NCI-H1417 (cell line): ENCODE results near the gene DTX3.

Source experiments
- DNase-seq, 3 experiments: peaks; one replicate each; lab custom pipeline; 2025; lab: John Stamatoyannopoulos, UW

Gene DTX3

GRCh38 chr12:57620245-57620935 is 15.8 kb downstream of the DTX3 start:
- no peak for DNase-seq

GRCh38 chr12:57620936-57621496 is 16.4 kb downstream of the DTX3 start:
- DNase-seq = no peak

- DNase-seq = peak; percentile 52 to 74 (median 57)
These were observed 17.1 kb downstream of the DTX3 start for GRCh38 chr12:57621497-57622292.

GRCh38 chr12:57622293-57623245 is 17.9 kb downstream of the DTX3 start:
- no peak for DNase-seq

- no peak for DNase-seq
These were observed 18.8 kb downstream of the DTX3 start for GRCh38 chr12:57623385-57623784.

GRCh38 chr12:57623811-57624390 is 19.3 kb downstream of the DTX3 start:
- DNase-seq = no peak

GRCh38 chr12:57624441-57625220 is 20.0 kb downstream of the DTX3 start:
- DNase-seq = no peak

- DNase-seq = no peak
These were observed 20.8 kb downstream of the DTX3 start for GRCh38 chr12:57625261-57626032.

GRCh38 chr12:57626111-57626920 is 21.7 kb downstream of the DTX3 start:
- no peak for DNase-seq

- DNase-seq = no peak
These were observed 22.4 kb downstream of the DTX3 start for GRCh38 chr12:57626921-57627445.

GRCh38 chr12:57627501-57628279 is 23.1 kb downstream of the DTX3 start:
- no peak for DNase-seq

- no peak for DNase-seq
These were observed 23.9 kb downstream of the DTX3 start for GRCh38 chr12:57628280-57629191.

- no peak for DNase-seq
These were observed 25.4 kb downstream of the DTX3 start for GRCh38 chr12:57629897-57630471.

GRCh38 chr12:57630891-57631433 is 26.3 kb downstream of the DTX3 start:
- DNase-seq = no peak

- no peak for DNase-seq
These were observed 27.0 kb downstream of the DTX3 start for GRCh38 chr12:57631566-57632072.
